IMR-90 (cell line): ENCODE data around the gene IBA57. TPM values are rescaled to one million over a fixed set of nuclear protein-coding genes. Genes with fewer than 3 reads are reported as not detected.

Experiments used
- ATAC-seq: fragments of 200-7000 bp; cut with Tn5 transposase; 2 replicates; pipeline ENCODE4 v1.9.1; 2020; ENCODE audit warnings: low read depth, mild to moderate bottlenecking, moderate library complexity
- BruUV-seq: library from RNA; stranded (reverse); fragments of 400-500 nt; replicated peaks from 2 replicates; lab custom pipeline; 2021; lab: Mats Ljungman, UMichigan
- CTCF ChIA-PET: fragments of 300-600 bp; formaldehyde crosslinking; extraction: SDS; loops from one replicate; lab custom pipeline; 2021; ENCODE audit warnings: antibody characterized with exemption; lab: Yijun Ruan, JAX
- POLR2A ChIA-PET: fragments of 300-600 bp; sonication (Branson Sonifier 250); formaldehyde crosslinking; loops from one replicate; lab custom pipeline; 2022; ENCODE audit warnings: antibody characterized with exemption; ENCODE audit not compliant: unreplicated experiment; lab: Charles Lee
- DNase-seq: peaks from one replicate; pipeline ENCODE4 v3.0.0; 2013
- H2AFZ ChIP-seq: replicated peaks from 2 replicates; pipeline ENCODE3; 2013; ENCODE audit warnings: low read length, mild to moderate bottlenecking; ENCODE audit not compliant: poor library complexity
- H2AK5ac ChIP-seq: 2 replicates; pipeline ENCODE4 v1.6.1; 2013; ENCODE audit warnings: low read depth, low read length, inconsistent platforms
- H2AK9ac ChIP-seq: replicated peaks from 2 replicates; pipeline ENCODE3; 2013; ENCODE audit warnings: mild to moderate bottlenecking, low read depth, low read length, moderate library complexity; ENCODE audit not compliant: poor library complexity
- H2BK120ac ChIP-seq: 2 replicates; pipeline ENCODE4 v1.6.1; 2013; ENCODE audit warnings: low read depth, low read length, inconsistent platforms
- H2BK15ac ChIP-seq: 3 replicates; pipeline ENCODE4 v1.6.1; 2013; ENCODE audit warnings: low read depth, low read length, inconsistent platforms
- H2BK20ac ChIP-seq: 2 replicates; pipeline ENCODE4 v1.6.1; 2013; ENCODE audit warnings: low read depth, mild to moderate bottlenecking, inconsistent platforms, low read length, moderate library complexity
- H2BK5ac ChIP-seq: 2 replicates; pipeline ENCODE4 v1.6.1; 2013; ENCODE audit warnings: mild to moderate bottlenecking, low read depth, low read length, inconsistent platforms; ENCODE audit not compliant: poor library complexity, severe bottlenecking
- H3K14ac ChIP-seq: replicated peaks from 2 replicates; pipeline ENCODE4 v1.6.1; 2013; ENCODE audit warnings: low read depth, low read length, inconsistent platforms
- H3K18ac ChIP-seq: 2 replicates; pipeline ENCODE4 v1.6.1; 2013; ENCODE audit warnings: low read depth, low read length, control low read depth
- H3K23ac ChIP-seq: 2 replicates; pipeline ENCODE4 v1.6.1; 2013; ENCODE audit warnings: low read depth, low read length, inconsistent platforms
- H3K27ac ChIP-seq: 2 replicates; pipeline ENCODE4 v1.5.1; 2013; ENCODE audit warnings: mild to moderate bottlenecking, control low read depth, low read length; ENCODE audit not compliant: insufficient read depth
- H3K27me3 ChIP-seq: 2 replicates; pipeline ENCODE4 v1.6.1; 2013; ENCODE audit warnings: low read length; ENCODE audit not compliant: control insufficient read depth, insufficient read depth
- H3K36me3 ChIP-seq: 2 replicates; pipeline ENCODE4 v1.6.1; 2013; ENCODE audit warnings: low read length, mixed read lengths; ENCODE audit not compliant: control insufficient read depth, insufficient read depth
- H3K4ac ChIP-seq: 2 replicates; pipeline ENCODE4 v1.6.1; 2013; ENCODE audit warnings: low read depth, low read length, inconsistent platforms
- H3K4me1 ChIP-seq: 2 replicates; pipeline ENCODE4 v1.6.1; 2013; ENCODE audit warnings: low read length, mixed read lengths; ENCODE audit not compliant: control insufficient read depth, insufficient read depth
- H3K4me2 ChIP-seq: 2 replicates; pipeline ENCODE4 v1.6.1; 2013; ENCODE audit warnings: low read depth, mild to moderate bottlenecking, control low read depth, low read length, moderate library complexity
- H3K4me3 ChIP-seq: 2 replicates; pipeline ENCODE4 v1.5.1; 2013; ENCODE audit warnings: low read depth, mild to moderate bottlenecking, control low read depth, low read length, moderate library complexity; ENCODE audit not compliant: insufficient read depth
- H3K56ac ChIP-seq: 2 replicates; pipeline ENCODE4 v1.6.1; 2013; ENCODE audit warnings: low read length, inconsistent platforms; ENCODE audit not compliant: insufficient read depth; ENCODE audit errors: extremely low read depth
- H3K79me1 ChIP-seq, 2 experiments: 2 replicates each; pipeline ENCODE4 v1.6.1; 2013; ENCODE audit warnings: low read length in 2 of 2, inconsistent platforms in 1 of 2, low read depth in 1 of 2
- H3K9ac ChIP-seq: 2 replicates; pipeline ENCODE4 v1.6.1; 2013; ENCODE audit warnings: low read depth, low read length, control low read depth
- H3K9me1 ChIP-seq: 2 replicates; pipeline ENCODE4 v1.6.1; 2013; ENCODE audit warnings: low read length, inconsistent platforms; ENCODE audit not compliant: insufficient read depth
- H3K9me3 ChIP-seq: 2 replicates; pipeline ENCODE4 v1.6.1; 2013; ENCODE audit warnings: low read length; ENCODE audit not compliant: control insufficient read depth, insufficient read depth
- H4K20me1 ChIP-seq: 2 replicates; pipeline ENCODE4 v1.6.1; 2013; ENCODE audit warnings: low read length, inconsistent platforms; ENCODE audit not compliant: insufficient read depth
- H4K5ac ChIP-seq: 2 replicates; pipeline ENCODE4 v1.6.1; 2013; ENCODE audit warnings: mild to moderate bottlenecking, low read depth, low read length, control low read depth
- H4K8ac ChIP-seq, 2 experiments: 2 replicates each; pipeline ENCODE4 v1.6.1; 2013; ENCODE audit warnings: low read depth in 2 of 2, low read length in 2 of 2, control low read depth in 1 of 2, inconsistent platforms in 1 of 2
- H4K91ac ChIP-seq: 2 replicates; pipeline ENCODE4 v1.6.1; 2013; ENCODE audit warnings: low read depth, low read length, inconsistent platforms; ENCODE audit not compliant: insufficient read depth
- BHLHE40 ChIP-seq: fragments of 150-350 bp; IDR thresholded peaks from 2 replicates; pipeline ENCODE4 v1.6.1; 2016; ENCODE audit warnings: mild to moderate bottlenecking, low read depth, low read length
- CHD1 ChIP-seq: IDR thresholded peaks from 2 replicates; pipeline ENCODE4 v1.6.1; 2012; ENCODE audit warnings: low read depth, low read length, improper control_type of control experiment
- FOS ChIP-seq: fragments of 150-350 bp; IDR thresholded peaks from 2 replicates; pipeline ENCODE4 v1.6.1; 2016; ENCODE audit warnings: low read depth, low read length
- MXI1 ChIP-seq: IDR thresholded peaks from 2 replicates; pipeline ENCODE4 v1.6.1; 2012; ENCODE audit warnings: low read depth, mild to moderate bottlenecking, low read length, moderate library complexity, borderline replicate concordance
- NFE2L2 ChIP-seq: fragments of 150-350 bp; IDR thresholded peaks from 2 replicates; pipeline ENCODE4 v1.6.1; 2016; ENCODE audit warnings: low read depth, mild to moderate bottlenecking, low read length
- POLR2A ChIP-seq: IDR thresholded peaks from 2 replicates; pipeline ENCODE4 v1.6.1; 2012; ENCODE audit warnings: mild to moderate bottlenecking, low read depth, low read length
- RAD21 ChIP-seq: IDR thresholded peaks from 2 replicates; pipeline ENCODE4 v1.6.1; 2012; ENCODE audit warnings: low read length, improper control_type of control experiment
- RCOR1 ChIP-seq: IDR thresholded peaks from 2 replicates; pipeline ENCODE4 v1.6.1; 2012; ENCODE audit warnings: mild to moderate bottlenecking, low read length, improper control_type of control experiment; ENCODE audit not compliant: insufficient replicate concordance
- RFX5 ChIP-seq: IDR thresholded peaks from 2 replicates; pipeline ENCODE4 v1.8.0; 2012; ENCODE audit warnings: low read depth, mild to moderate bottlenecking, low read length, moderate library complexity
- SMC3 ChIP-seq: fragments of 150-350 bp; IDR thresholded peaks from 2 replicates; pipeline ENCODE4 v1.6.1; 2016; ENCODE audit warnings: low read depth, mild to moderate bottlenecking, antibody characterized with exemption, low read length, moderate library complexity
- WGBS, 2 experiments: methylation state at CpG; one replicate each; pipeline versions ENCODE4 v1.1.5 to v1.1.7; 2013; ENCODE audit warnings: missing lambda C conversion rate in 2 of 2; ENCODE audit not compliant: insufficient read length in 1 of 2; ENCODE audit errors: extremely low coverage in 2 of 2; 5-methylcytosine and 5-hydroxymethylcytosine counted together
- dilution Hi-C: fragments of 300-500 bp; cut with HindIII; formaldehyde crosslinking; loops from one replicate; pipeline ENCODE4 v1.14.3; 2018; ENCODE audit warnings: low sequenced_read_pairs; ENCODE audit not compliant: unreplicated experiment
- in situ Hi-C: fragments of 300-500 bp; cut with MboI; formaldehyde crosslinking; loops from 3 replicates; pipeline ENCODE4 v1.14.3; 2019; ENCODE audit warnings: low sequenced_read_pairs, inconsistent platforms, mixed read lengths
- intact Hi-C: fragments of 100-400 bp; cut with micrococcal nuclease; formaldehyde crosslinking; loops from 2 replicates; pipeline ENCODE4 v1.10.0; 2022
- polyA plus RNA-seq, 3 experiments: library from polyadenylated mRNA; depleted of rRNA; stranded (reverse); fragments of >200 nt; gene quantifications; 2 replicates each; pipeline ENCODE4 v1.2.3, GENCODE V29; 2012; ENCODE audit warnings: low replicate concordance in 1 of 3
- total RNA-seq: library from RNA; depleted of rRNA; stranded (reverse); fragments of >200 nt; gene quantifications from 2 replicates; pipeline ENCODE4 v1.2.3, GENCODE V29; 2012
- TF ChIP-seq, protein P1 (sequence below): fragments of 150-350 bp; IDR thresholded peaks from 2 replicates; pipeline ENCODE4 v1.6.1; 2016; ENCODE audit warnings: low read depth, mild to moderate bottlenecking, low read length, moderate library complexity, borderline replicate concordance

The IBA57 gene
- total and polyA plus RNA-seq, 2 of the 4 experiments (the other 2 are of a cell fraction) = 2.0 to 2.6 TPM

GRCh38 chr1:228136901-228137300 is 28.7 kb upstream of the IBA57 start:
- peaks cover 5% of the 10 kb centered on the region; the same call in 1 of the 2 replicates for H3K36me3 ChIP-seq
- H3K18ac ChIP-seq = no peak overlapping the region
- H2BK15ac ChIP-seq = no peak overlapping the region
- no CpG with 5 or more reads among the region's 1 CpG for WGBS, 2 experiments
- no peak overlapping the region for H3K4me2 ChIP-seq
- no peak overlapping the region for H2AFZ ChIP-seq
- no peaks in the 10 kb centered on the region for H3K9me3 ChIP-seq
- no TSS peak for BruUV-seq
- intact Hi-C loops (loop anchor here (10.0 kb wide), 1 partner anchor 138 kb away; no protein-coding TSS in a partner anchor), in situ Hi-C loops (loop anchor here (10.0 kb wide), 1 partner anchor 368 kb away; no protein-coding TSS in a partner anchor), dilution Hi-C loops (no loop called here)
- H3K27ac ChIP-seq = no peak overlapping the region
- no peak overlapping the region for H3K23ac ChIP-seq
- H3K4me3 ChIP-seq = no peak overlapping the region
- no peak overlapping the region for H2BK5ac ChIP-seq
- H3K14ac ChIP-seq = no peak overlapping the region
- no peak overlapping the region for H4K91ac ChIP-seq
- CTCF ChIA-PET = no interaction called here
- ATAC-seq (no peak), DNase-seq (no peak)
- no peak overlapping the region for H3K56ac ChIP-seq
- H3K27me3 ChIP-seq = peaks cover 19% of the 10 kb centered on the region
- TF ChIP-seq SMC3 = no peak
- no peak for TF ChIP-seq POLR2A
- no peak for TF ChIP-seq RFX5
- no peak for TF ChIP-seq MXI1
- TF ChIP-seq FOS = no peak
- TF ChIP-seq NFE2L2 = no peak
- TF ChIP-seq, protein P1, sequence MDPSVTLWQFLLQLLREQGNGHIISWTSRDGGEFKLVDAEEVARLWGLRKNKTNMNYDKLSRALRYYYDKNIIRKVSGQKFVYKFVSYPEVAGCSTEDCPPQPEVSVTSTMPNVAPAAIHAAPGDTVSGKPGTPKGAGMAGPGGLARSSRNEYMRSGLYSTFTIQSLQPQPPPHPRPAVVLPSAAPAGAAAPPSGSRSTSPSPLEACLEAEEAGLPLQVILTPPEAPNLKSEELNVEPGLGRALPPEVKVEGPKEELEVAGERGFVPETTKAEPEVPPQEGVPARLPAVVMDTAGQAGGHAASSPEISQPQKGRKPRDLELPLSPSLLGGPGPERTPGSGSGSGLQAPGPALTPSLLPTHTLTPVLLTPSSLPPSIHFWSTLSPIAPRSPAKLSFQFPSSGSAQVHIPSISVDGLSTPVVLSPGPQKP = no peak
- TF ChIP-seq RAD21 = no peak
- TF ChIP-seq CHD1 = no peak
- no peak for TF ChIP-seq RCOR1
- TF ChIP-seq BHLHE40 = no peak
- no peak overlapping the region for H2AK9ac ChIP-seq
- peaks cover 5% of the 10 kb centered on the region; the same call in 1 of the 2 replicates for H3K9me1 ChIP-seq
- H2AK5ac ChIP-seq = no peak overlapping the region
- H4K8ac ChIP-seq = no peak overlapping the region
- H2BK20ac ChIP-seq = no peak overlapping the region
- no peak overlapping the region for H4K5ac ChIP-seq
- no peak overlapping the region for H2BK120ac ChIP-seq
- no peak overlapping the region for H3K4ac ChIP-seq
- POLR2A ChIA-PET = no interaction called here
- H3K9ac ChIP-seq = no peak overlapping the region
- H4K20me1 ChIP-seq = peaks cover 14% of the 10 kb centered on the region
- peaks cover 7% of the 10 kb centered on the region for H3K4me1 ChIP-seq
- peaks cover 0 to 14% of the 10 kb centered on the region in 2 experiments; a peak in 1 of 4 replicates for H3K79me1 ChIP-seq
